ENCODE results near the gene ABLIM1.

The ABLIM1 gene

DNA sequence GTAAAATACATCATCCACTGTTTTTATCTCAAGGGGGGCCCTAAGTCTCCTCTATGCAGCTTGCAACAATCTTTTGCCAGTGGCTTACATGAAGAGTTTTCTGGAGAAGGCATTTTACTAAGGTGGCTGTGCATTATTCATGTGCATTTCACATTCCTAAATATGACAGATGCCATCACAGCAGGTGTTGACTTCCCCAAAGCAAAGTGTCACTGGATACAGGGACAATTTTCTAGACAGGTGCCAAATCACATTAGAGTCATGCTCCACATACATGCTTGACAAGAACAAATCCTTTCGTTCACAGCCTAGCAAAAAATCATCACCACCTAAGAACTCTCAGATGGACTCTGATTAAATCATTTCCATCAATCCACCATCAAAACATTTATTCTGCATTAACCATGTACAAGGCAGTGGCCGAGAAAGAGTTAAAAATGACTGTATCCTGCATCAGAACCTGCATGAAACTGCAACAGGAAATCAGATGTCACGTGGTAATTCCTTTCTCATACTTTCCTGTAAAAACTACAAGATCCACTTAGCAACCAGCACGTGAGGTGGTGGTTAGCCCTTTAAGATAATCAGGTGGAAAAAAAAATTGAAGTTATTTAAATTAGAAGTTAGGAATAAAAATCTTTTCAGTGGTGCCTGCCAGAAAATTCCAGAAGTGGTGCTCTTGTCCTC is 165.6 kb downstream of the ABLIM1 start:
- DNase-seq (ENCODE audit: low read depth in 1 of 2, low spot score in 1 of 2) = no peak

DNA sequence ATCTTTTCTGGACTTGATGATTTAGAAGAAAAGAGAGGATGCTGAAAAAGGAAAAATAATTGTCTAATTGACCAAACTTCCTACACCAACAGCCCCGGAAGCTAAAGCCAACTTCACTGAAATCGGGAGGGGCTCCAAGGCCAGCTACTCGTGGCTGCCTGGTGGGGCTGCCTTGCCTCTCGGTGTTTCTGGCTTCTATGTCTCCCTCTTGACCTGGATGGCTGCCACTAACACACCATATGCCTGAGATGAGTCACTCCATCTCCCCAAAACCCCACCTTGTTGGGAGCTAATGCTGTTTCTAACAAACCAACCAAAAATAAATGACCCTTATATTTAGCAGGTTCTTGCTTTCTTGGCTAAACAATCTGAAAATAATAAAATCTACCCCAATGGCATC is 166.1 kb downstream of the ABLIM1 start:
- no peak for DNase-seq (ENCODE audit: low read depth in 1 of 2, low spot score in 1 of 2)

DNA sequence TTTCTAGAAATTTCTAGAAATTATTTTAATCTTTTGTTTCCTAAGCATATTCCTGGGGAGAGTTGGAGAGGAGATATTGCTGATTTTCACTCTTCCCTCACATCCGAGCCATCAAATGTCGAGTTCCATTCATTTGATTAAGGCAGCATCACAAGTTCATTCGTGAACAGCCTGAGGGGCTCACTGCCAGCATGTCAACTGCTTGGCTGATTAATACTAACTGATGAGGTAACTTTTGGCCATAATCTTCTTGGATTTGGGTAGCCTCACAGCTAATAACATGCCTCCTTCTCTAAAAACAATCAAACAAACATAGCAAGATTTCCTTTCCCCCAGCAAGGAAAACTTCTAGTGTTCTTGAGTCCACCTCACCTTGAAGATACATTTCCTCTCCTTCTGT is 166.7 kb downstream of the ABLIM1 start:
- DNase-seq (ENCODE audit: low read depth in 1 of 2, low spot score in 1 of 2) = no peak

DNA sequence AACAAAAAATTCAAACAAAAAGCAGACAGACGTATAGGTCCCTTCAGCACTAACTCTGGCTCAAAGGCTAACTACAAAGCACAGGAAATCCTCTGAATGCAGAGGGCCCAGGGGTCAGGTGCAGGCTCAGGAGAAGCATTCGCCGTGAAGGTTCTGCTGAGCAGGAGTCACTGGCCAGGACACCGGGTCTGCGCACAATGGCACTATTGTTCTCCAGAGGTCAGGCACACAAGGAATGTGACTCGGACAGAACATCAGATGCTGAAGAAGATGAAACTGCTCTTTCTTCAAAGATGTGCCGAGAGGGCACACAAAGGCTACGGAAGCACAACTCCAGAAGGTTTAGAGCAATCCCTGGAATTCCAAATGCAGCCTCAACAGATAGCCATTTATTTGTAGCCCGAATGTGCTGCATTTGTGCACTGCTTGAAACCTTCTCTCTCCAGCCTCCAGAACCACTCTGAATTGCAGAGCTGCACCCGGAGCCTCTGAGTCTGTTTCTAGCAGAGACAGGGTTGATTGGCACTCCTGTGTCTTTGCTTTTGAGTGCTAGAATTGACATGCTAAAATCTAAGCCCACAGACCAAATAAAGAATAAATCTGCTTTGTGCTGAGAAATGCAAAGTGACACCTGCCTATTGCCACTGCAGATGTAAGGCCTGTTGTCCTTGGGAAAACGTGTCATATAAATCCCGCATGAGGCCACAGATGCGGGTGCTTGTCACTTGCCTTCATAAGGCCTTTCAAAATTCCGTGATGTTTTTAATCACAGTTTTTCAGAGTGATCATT is 168.4 kb downstream of the ABLIM1 start:
- no peak for DNase-seq (ENCODE audit: low read depth in 1 of 2, low spot score in 1 of 2)

DNA sequence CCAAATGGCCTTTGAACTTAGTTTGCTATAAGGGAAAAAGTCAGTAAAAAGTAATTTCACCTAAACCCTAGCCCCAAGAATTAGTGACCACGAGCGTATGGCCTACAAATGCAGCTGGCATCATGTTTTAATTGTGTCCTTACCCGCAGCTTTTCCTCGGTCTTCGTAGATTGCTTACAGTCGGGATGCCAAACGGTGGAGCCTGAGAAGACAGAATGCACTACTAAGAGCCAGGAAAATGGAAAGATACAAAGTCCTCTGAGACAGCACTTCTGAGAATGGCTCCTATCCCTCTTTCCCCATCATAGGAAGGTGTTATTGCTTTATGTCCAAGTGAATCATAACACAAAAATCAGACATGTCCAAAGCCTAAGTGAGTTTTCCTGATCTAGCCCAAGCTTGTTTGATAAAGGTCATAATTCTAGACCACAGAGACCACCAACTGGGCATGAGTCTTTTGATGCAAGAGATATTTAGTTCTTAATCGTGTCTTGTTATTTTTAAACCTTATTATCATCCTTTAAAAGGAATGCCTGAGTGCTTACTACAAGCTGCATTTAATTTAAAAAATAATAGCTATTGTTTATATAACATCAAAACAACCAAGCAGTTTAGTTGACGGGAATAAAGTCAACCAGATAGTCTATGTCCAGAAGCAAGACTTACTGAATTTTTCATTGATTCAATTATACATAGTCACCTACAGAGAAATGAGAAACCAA is 170.1 kb downstream of the ABLIM1 start:
- no peak for DNase-seq (ENCODE audit: low read depth in 1 of 2, low spot score in 1 of 2)

DNA sequence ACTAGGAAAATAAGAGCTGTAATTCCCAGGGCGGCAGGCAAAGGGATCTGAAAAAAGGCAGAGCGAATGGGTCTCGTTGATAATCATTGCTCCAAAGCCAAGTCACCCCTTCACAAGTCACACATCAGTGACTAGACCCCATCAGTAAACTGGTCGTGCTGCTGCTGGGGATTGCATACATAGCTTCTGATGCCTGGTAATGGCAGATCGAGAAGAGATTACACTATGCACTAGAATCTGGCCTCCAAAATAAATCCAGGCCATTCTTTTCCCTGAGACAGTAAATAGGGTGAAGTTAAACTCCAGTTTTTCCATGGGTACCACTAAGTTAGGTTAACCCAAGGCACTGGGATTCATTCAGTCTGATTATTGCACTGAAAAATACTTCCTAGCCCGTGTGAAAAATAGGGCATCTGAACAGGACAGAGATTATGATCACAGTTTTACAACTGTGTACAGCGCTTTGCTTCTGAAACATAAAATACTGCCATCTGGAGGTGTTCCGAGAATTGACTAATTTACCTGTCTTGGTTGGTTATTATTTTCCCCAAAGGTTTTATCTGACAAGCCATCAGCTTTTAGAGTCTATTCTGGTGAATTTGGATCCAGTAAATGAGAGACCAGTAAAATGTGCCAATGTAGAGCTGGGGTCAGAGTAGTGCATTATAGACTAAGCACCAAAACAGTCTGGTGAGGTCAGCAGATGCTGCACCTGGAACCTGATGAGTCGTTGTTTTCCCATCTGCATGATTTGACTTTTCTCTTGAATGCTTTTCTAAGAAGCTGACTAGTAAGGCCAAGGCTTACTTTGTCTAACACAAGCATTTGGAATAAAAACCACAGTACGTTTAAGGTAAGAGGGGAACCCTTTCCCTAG is 170.9 kb downstream of the ABLIM1 start:
- DNase-seq (ENCODE audit: low read depth in 1 of 2, low spot score in 1 of 2) = no peak

DNA sequence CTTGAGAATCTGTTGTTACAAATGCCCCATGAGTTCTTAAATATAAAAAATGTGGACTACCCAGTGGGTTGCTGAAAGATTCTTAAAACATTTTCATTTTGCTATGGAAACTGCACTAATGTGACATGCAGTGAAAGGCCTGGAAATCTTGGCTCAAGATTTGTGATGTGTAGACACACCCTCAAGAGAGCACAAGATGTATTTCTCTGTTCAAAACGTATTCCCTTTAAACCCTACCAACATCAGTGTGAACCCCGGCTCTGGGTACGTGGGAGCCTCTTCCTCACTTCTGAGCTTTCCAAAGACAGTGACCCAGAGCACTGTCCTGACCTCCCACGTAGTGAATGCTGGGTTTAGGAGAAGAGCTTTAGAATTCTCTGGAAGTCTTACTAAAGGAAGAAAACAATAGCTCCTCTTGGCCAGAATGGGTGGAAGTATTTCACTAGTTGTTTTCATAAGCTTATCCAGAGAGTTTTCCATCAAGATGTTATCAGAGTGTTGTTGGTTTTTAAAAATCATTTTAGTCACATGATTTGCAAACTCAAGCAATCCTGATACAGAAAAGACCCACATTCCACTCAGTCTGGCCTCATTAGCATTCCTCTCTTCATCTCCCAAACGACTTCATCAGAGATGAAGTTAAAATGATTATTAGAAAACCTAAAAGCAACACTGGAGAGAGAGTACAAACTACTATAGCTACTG is 172.2 kb downstream of the ABLIM1 start:
- DNase-seq (ENCODE audit: low read depth in 1 of 2, low spot score in 1 of 2) = no peak

DNA sequence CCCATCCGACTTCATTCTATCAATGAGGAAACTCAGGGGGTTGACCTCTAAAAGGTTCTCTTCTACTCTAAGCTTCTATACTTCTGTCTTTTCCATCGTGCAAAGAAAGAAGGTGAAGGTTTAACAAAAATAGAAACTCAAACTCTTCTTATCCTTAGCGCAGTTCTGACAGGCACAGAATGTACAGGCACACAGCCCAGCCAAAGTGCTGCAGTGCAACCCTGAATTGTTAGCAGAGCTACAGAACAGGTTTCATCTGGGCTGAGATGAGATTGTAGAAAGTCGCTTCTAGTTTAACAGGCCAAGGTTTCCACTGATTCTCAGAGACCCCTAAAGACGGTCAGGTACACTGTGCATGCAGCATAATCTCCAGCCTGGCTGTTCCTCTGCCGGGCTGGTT is 174.5 kb downstream of the ABLIM1 start:
- DNase-seq (ENCODE audit: low read depth in 1 of 2, low spot score in 1 of 2) = no peak

DNA sequence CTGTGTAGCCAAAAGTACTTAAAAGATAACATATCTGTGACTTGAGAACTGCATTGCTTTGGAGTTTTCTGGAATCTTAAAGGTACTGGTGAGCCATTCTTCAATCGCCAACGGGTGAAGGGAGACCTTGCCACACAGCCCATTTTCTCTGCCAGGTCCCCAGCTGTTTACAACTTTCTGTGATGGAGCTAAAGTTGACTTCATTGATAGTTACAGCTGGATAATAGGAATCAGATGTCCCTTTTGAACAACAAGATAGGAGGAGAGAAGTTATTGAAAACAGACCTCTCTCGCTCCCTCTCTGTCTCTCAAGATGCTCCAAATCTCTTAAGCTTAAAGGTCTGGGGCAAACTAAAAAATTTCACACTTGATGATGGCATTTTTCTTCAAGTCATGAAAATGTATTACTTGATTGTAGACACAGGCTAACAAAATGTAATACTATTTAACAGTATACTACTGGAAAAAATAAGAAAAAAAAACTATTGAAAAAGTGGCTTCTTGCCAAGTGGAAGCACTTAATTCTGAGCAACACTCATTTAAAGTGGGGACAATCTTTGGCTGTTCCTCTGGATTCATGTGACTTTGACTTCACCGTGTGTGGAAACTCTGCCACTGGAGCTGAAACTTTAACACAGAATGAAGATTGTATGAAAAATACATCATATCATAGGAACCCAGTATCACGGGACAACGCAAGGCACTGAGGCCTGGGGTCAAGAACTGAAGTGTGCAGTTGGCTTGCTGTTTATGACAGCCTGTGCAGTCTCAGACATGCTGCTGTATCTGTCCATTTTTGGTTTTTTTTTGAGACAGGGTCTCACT is 175.4 kb downstream of the ABLIM1 start:
- no peak for DNase-seq (ENCODE audit: low read depth in 1 of 2, low spot score in 1 of 2)

DNA sequence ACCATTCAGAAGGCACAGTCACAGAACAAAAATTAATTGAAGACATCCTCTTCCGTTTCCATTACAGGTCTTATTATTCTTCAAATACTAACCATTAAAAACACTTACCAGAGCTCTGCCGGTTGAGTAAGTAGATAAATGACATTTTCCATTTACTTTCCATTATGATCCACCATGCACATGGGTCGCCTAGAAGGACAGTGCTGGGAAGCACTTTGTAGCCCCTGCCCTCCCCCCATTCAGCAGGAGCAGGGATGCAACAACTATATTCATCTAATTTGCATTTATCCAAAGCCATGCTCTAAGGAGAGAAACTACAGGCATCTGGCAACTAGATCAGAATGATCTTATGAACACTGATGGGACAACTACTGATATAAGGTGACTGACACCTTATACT is 177.0 kb downstream of the ABLIM1 start:
- DNase-seq (ENCODE audit: low read depth in 1 of 2, low spot score in 1 of 2) = no peak

DNA sequence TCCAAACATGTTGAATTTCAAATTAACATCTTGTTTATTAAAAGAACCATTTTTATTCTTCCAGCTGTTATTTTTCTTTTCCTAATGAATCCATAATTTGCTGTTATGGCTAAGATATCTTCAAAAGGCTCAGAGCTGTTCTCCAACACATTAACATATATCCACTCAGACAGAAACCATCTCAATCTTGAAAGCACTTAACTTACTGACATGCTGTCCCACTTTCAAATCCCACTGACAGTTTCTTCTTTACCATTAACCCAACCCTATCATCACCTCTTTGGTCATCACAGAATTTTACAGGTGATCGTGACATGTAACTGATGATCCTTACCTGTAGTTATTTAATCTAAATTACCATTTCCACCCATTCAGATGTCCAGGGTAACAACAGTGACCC is 178.2 kb downstream of the ABLIM1 start:
- DNase-seq (ENCODE audit: low read depth in 1 of 2, low spot score in 1 of 2) = no peak

DNA sequence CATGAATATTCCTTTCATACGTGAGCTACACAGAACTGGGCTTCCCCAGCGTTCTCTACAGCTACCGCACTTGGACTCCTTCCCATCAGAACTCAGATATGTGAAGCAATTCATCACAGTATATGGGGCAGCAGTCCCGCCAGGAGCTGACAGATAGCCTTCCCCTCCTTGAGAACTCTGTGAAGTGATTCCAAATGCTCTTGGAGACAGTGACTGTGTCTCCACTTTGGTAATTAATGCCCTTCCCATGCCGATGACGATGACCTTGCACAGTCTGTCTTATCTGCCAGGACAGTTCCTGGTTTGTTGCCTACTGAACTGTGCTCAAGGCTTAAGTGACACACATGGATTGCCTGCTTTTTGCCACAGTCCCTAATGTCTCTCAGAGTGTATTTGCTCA is 178.8 kb downstream of the ABLIM1 start:
- no peak for DNase-seq (ENCODE audit: low read depth in 1 of 2, low spot score in 1 of 2)

DNA sequence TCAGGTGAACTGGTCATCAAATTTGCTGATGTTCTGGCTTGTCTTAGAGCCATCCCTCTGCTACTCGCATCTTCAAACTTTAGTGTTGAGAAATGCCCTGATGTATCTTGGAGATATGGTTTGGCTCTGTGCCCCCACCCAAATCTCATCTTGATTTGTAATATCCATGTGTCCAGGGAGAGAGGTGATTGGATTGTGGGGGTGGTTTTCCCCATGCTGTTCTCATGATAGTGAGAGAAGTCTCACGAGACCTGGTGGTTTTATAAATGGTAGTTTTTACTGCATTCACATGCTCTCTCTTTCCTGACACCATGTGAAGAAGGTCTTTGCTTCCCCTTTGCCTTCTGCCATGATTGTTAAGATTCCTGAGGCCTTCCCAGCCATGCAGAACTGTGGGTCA is 179.8 kb downstream of the ABLIM1 start:
- DNase-seq (ENCODE audit: low read depth in 1 of 2, low spot score in 1 of 2) = no peak

DNA sequence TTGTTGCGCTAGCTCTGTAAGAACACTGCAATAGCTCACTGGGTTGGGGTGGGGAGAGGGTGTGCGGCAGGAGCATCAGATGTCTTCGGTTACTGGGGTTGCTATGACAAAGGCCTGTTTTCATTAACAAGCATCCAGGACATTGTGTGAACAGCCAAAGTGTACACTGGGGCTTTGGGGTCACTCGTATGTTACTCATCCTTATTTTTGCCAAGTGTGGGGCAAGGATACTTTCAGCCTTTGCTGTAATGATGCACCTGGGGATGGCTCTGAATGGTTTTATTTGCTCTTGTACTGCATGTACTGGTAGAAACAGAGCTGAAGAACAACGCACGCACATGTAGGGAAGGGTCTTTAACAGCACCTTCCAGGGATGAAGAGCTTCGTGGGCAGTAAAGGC is 180.8 kb downstream of the ABLIM1 start:
- DNase-seq (ENCODE audit: low read depth in 1 of 2, low spot score in 1 of 2) = no peak

DNA sequence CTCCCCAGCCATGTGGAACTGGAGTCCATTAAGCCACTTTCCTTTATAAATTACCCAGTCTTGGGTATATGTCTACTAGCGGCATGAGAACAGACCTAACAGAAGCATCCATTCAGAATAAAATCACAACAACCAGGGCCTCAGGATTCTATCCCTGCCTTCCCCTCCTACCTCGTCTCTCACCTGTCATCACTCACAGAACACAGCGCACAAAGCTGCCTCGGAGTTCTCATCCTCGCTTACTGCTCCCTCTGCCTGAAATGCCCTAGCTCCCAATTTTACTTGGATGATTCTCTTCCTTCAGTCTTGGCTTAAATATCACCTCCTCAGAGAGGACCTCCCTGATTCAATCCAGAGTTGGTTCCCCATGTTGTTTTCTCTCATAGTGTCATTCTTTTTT is 183.1 kb downstream of the ABLIM1 start:
- DNase-seq (ENCODE audit: low read depth in 1 of 2, low spot score in 1 of 2) = no peak

DNA sequence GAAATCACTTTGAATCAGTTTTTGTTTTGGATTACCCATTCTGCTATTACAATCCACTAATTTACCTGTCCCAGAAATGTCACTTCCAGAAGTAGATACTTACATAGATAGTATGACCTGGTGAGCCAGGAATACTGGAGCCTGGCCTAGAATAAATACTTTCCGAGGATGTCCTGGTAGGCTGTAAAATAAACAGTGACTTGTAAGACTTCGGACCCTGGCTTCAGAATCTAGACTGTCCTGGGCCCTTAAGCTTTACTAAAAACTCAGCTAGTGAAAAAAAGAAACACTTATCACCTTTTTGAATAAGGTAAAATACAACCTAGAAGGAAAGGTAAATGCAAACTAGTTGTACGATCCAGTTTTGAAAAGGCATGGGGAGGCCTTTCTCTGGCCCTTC is 184.3 kb downstream of the ABLIM1 start:
- DNase-seq (ENCODE audit: low read depth in 1 of 2, low spot score in 1 of 2) = no peak

DNA sequence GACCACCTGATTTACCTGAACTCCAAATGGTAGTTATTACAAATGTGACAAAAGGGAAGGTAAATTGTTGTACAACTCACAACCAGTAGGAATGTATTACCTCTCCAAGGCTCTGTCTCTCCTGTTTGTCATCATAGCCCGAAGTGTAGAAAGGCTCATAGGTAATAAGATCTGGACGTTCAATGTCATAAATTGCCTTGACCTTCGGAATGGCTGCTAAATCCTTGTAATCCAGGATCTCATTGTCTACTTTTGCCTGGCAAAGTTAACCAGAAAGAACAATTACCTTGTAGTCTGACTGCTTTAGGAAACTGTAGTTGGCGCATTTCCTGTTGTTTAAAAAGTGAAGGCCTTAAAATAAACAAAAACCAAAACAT is 185.2 kb downstream of the ABLIM1 start:
- DNase-seq (ENCODE audit: low read depth in 1 of 2, low spot score in 1 of 2) = no peak

DNA sequence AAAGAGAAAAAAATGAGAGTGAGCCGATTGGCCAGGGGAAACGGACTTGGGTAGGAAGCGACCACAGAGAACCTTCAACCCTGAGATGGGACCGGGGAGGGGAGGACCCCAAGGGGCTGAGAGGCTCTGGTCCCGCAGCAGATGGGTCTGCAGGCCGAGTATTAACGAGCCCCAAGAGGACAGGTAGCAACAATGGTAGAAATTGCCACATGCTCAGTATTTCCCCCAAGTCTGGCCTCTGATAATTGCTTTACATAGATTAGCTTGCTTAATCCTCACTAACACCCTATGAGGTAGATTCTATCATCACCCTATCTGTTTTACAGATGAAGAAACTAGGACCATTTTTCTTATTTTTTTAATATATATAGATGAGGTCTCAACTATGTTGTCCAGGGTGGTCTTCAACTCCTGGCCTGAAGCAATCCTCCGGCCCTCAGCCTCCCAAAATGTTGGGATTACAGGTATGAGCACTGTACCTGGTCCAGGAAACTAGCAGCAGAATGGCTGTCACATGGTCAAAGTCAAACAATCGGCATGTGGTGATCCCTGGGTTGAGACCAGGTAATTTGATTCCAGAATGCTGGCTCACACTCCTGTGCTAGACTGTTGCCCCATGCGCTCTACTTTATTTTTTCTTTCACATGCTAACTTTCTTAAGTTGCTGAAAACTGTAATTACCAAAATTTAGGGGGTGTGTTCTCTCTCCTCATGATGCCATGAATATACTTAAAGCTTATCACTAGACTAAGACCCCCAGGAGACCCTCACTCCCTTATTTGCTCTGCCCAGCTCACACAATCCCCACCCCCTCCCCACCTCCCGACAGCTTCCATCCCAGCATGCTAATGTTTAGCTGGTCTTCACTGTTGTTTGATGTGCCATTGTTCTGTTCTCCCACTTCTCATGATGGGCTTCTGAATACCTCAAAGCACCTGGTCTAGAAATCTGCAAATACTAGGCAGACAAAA is 185.9 kb downstream of the ABLIM1 start:
- DNase-seq (ENCODE audit: low read depth in 1 of 2, low spot score in 1 of 2) = no peak

All from activated T-helper 1 cell treated with anti-CD3 and anti-CD28 coated beads, Interleukin-2, amount 50 U/mL, for 16 hours (primary cell).